Trophoblast cell (in vitro differentiated cells and primary cell): ENCODE measurements around the gene KIF18A.

Experiments used
- DNase-seq, 2 donors: peaks; one replicate each; pipeline ENCODE4 v3.0.0-alpha.2; 2016
- H2AFZ ChIP-seq: 2 replicates; pipeline ENCODE4 v1.6.1; 2013; ENCODE audit warnings: low read length, moderate library complexity, mild to moderate bottlenecking; ENCODE audit not compliant: insufficient read depth, poor library complexity
- H2AK5ac ChIP-seq: 2 replicates; pipeline ENCODE4 v1.6.1; 2013; ENCODE audit warnings: mild to moderate bottlenecking, low read length
- H2BK120ac ChIP-seq: 2 replicates; pipeline ENCODE4 v1.6.1; 2013; ENCODE audit warnings: low read length, mild to moderate bottlenecking, moderate library complexity; ENCODE audit not compliant: insufficient read depth, poor library complexity
- H2BK12ac ChIP-seq: 2 replicates; pipeline ENCODE4 v1.6.1; 2013; ENCODE audit warnings: mild to moderate bottlenecking, low read length, moderate library complexity
- H2BK5ac ChIP-seq: 2 replicates; pipeline ENCODE4 v1.6.1; 2013; ENCODE audit warnings: low read length, low read depth, moderate library complexity, mild to moderate bottlenecking; ENCODE audit not compliant: poor library complexity
- H3K14ac ChIP-seq: 2 replicates; pipeline ENCODE4 v1.6.1; 2013; ENCODE audit warnings: mild to moderate bottlenecking, low read length
- H3K18ac ChIP-seq: 2 replicates; pipeline ENCODE4 v1.6.1; 2013; ENCODE audit warnings: mild to moderate bottlenecking, low read length
- H3K23ac ChIP-seq: 2 replicates; pipeline ENCODE4 v1.6.1; 2013; ENCODE audit warnings: low read length
- H3K27ac ChIP-seq: 2 replicates; pipeline ENCODE4 v1.5.1; 2013; ENCODE audit warnings: low read depth, mild to moderate bottlenecking, inconsistent platforms, low read length, moderate library complexity
- H3K27me3 ChIP-seq: 2 replicates; pipeline ENCODE4 v1.6.1; 2013; ENCODE audit warnings: inconsistent platforms, mild to moderate bottlenecking, low read length, moderate library complexity; ENCODE audit not compliant: insufficient read depth
- H3K36me3 ChIP-seq, 2 experiments: 1 replicate in 1 of 2; 2 replicates in 1 of 2; pipeline ENCODE4 v1.6.1; 2013; ENCODE audit warnings: low read length in 2 of 2, mild to moderate bottlenecking in 2 of 2, moderate library complexity in 1 of 2; ENCODE audit not compliant: insufficient read depth in 2 of 2, control insufficient read depth in 1 of 2
- H3K4ac ChIP-seq: 2 replicates; pipeline ENCODE4 v1.6.1; 2013; ENCODE audit warnings: low read depth, mild to moderate bottlenecking, low read length, moderate library complexity
- H3K4me1 ChIP-seq, 2 experiments: 1 replicate in 1 of 2; 2 replicates in 1 of 2; pipeline ENCODE4 v1.6.1; 2013; ENCODE audit warnings: low read length in 2 of 2, mild to moderate bottlenecking in 2 of 2, moderate library complexity in 1 of 2; ENCODE audit not compliant: insufficient read depth in 2 of 2, control insufficient read depth in 1 of 2
- H3K4me2 ChIP-seq: 2 replicates; pipeline ENCODE4 v1.6.1; 2013; ENCODE audit warnings: inconsistent platforms, mild to moderate bottlenecking, low read length, moderate library complexity
- H3K4me3 ChIP-seq: 2 replicates; pipeline ENCODE4 v1.5.1; 2013; ENCODE audit warnings: mild to moderate bottlenecking, low read depth, low read length, inconsistent platforms
- H3K79me1 ChIP-seq: one replicate; pipeline ENCODE4 v1.6.1; 2013; ENCODE audit warnings: low read length
- H3K79me2 ChIP-seq: 2 replicates; pipeline ENCODE4 v1.6.1; 2013; ENCODE audit warnings: low read length, mild to moderate bottlenecking; ENCODE audit not compliant: control insufficient read depth, insufficient read depth, poor library complexity
- H3K9ac ChIP-seq: 2 replicates; pipeline ENCODE4 v1.6.1; 2013; ENCODE audit warnings: mild to moderate bottlenecking, low read length
- H3K9me3 ChIP-seq: 2 replicates; pipeline ENCODE4 v1.6.1; 2013; ENCODE audit warnings: low read depth, mild to moderate bottlenecking, control low read depth, inconsistent platforms, low read length; ENCODE audit not compliant: insufficient read depth
- H4K12ac ChIP-seq: 2 replicates; pipeline ENCODE4 v1.6.1; 2013; ENCODE audit warnings: low read depth, mild to moderate bottlenecking, low read length, moderate library complexity
- H4K8ac ChIP-seq: 2 replicates; pipeline ENCODE4 v1.6.1; 2013; ENCODE audit warnings: low read depth, mild to moderate bottlenecking, low read length, moderate library complexity
- H4K91ac ChIP-seq: one replicate; pipeline ENCODE4 v1.6.1; 2013; ENCODE audit warnings: low read depth, mild to moderate bottlenecking, low read length, moderate library complexity
- WGBS: extraction: QIAGEN DNeasy Blood & Tissue Kit; methylation state at CpG from one replicate; pipeline ENCODE4 v1.1.7; 2013; ENCODE audit warnings: missing lambda C conversion rate; ENCODE audit not compliant: insufficient read length, insufficient coverage; ENCODE audit errors: extremely low coverage; 5-methylcytosine and 5-hydroxymethylcytosine counted together

KIF18A gene

DNA sequence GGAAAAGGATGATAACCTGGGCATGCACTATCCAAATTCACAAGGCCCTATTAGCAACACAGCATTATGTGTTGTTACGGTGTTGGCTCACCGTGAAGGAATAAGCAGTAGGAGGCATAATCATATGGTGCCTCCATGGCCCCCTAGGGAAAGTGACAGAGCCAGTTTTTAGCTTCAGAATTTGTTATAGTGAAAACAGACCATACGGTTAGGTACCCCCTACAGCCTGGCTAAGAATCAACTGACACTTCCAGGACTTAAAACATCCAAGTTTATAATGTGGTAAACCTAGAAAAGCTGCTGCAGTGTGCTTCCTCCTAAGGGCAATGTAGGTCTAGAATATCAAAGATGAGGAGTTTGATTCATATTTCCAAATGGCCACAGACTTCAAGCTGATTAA is 30.4 kb downstream of the KIF18A start:
- no peak overlapping the region for H3K4me3 ChIP-seq
- H3K27me3 ChIP-seq, result no peaks in the 10 kb centered on the region
- peaks cover 3 to 4% of the 10 kb centered on the region in 2 experiments for H3K36me3 ChIP-seq
- DNase-seq, result no peak
- no peak overlapping the region for H3K23ac ChIP-seq
- no peak overlapping the region for H3K4ac ChIP-seq
- H3K79me2 ChIP-seq, result no peaks in the 10 kb centered on the region
- H3K14ac ChIP-seq, result no peak overlapping the region
- H2AFZ ChIP-seq, result no peak overlapping the region
- no peak overlapping the region for H2BK120ac ChIP-seq
- no CpG with 5 or more reads among the region's 3 CpGs for WGBS
- no peak overlapping the region for H4K12ac ChIP-seq
- no peak overlapping the region for H4K91ac ChIP-seq
- no peak overlapping the region for H3K18ac ChIP-seq
- H3K4me1 ChIP-seq, result no peaks in the 10 kb centered on the region
- H3K9ac ChIP-seq, result no peak overlapping the region
- no peaks in the 10 kb centered on the region for H3K9me3 ChIP-seq
- H3K4me2 ChIP-seq, result no peak overlapping the region
- H2BK5ac ChIP-seq, result no peak overlapping the region
- H3K79me1 ChIP-seq, result no peaks in the 10 kb centered on the region
- no peak overlapping the region for H3K27ac ChIP-seq
- H2BK12ac ChIP-seq, result no peak overlapping the region
- no peak overlapping the region for H4K8ac ChIP-seq
- no peak overlapping the region for H2AK5ac ChIP-seq

DNA sequence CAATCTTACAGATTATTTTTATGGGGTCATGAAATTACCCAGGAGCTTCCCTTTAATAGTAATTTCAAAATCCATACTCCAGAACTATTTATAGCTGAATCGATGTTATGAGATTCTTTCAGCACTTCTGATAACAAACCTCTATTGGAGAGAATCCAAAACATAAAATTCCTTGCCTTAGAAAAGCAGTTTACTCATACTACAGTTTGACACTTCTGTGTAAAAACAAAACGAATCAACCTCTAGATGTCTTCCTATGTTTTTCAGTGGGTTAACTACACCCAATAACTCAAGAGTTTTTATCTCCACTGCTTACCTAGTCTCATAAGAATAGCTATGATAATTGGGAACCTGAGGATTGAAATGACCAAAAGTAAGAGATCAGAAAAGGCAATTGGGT is 35.6 kb downstream of the KIF18A start:
- H3K4ac ChIP-seq, result no peak overlapping the region
- no peak overlapping the region for H2BK5ac ChIP-seq
- no peak overlapping the region for H2AK5ac ChIP-seq
- H2BK120ac ChIP-seq, result no peak overlapping the region
- H3K9me3 ChIP-seq, result no peaks in the 10 kb centered on the region
- no peak overlapping the region for H3K4me2 ChIP-seq
- H3K27ac ChIP-seq, result no peak overlapping the region
- H3K9ac ChIP-seq, result no peak overlapping the region
- H3K36me3 ChIP-seq, result peaks cover 3 to 4% of the 10 kb centered on the region in 2 experiments
- no CpG with 5 or more reads among the region's 2 CpGs for WGBS
- H3K4me3 ChIP-seq, result no peak overlapping the region
- no peak overlapping the region for H3K18ac ChIP-seq
- no peaks in the 10 kb centered on the region for H3K4me1 ChIP-seq
- H3K14ac ChIP-seq, result no peak overlapping the region
- no peak overlapping the region for H4K91ac ChIP-seq
- no peak overlapping the region for H3K23ac ChIP-seq
- no peak for DNase-seq
- no peak overlapping the region for H2BK12ac ChIP-seq
- H3K27me3 ChIP-seq, result no peaks in the 10 kb centered on the region
- no peak overlapping the region for H4K8ac ChIP-seq
- no peak overlapping the region for H2AFZ ChIP-seq
- no peaks in the 10 kb centered on the region for H3K79me2 ChIP-seq
- H3K79me1 ChIP-seq, result no peaks in the 10 kb centered on the region
- H4K12ac ChIP-seq, result no peak overlapping the region

DNA sequence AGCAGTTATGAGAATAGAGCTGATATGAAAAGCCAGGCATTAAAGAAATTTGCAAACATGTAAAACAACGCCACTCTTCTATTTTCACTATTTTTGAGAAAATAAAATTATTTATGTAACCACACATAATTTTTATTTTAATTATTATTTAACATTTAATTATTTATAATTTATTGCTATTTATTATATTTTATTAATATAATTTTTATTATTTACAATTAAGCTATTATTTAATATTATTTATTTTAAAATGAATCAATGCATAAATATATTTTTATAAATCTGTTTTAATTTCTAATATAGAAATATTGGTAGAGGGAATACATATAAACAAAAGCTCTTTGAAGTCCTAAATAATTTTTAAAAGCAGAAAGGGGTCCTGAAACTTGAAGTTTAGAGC is 36.7 kb downstream of the KIF18A start:
- no peak for DNase-seq
- H3K9ac ChIP-seq, result no peak overlapping the region
- H3K4me3 ChIP-seq, result no peak overlapping the region
- no peak overlapping the region for H3K14ac ChIP-seq
- no peaks in the 10 kb centered on the region for H3K4me1 ChIP-seq
- H2BK12ac ChIP-seq, result no peak overlapping the region
- H2BK5ac ChIP-seq, result no peak overlapping the region
- no peaks in the 10 kb centered on the region for H3K27me3 ChIP-seq
- no peak overlapping the region for H3K18ac ChIP-seq
- H2BK120ac ChIP-seq, result no peak overlapping the region
- no peak overlapping the region for H3K4me2 ChIP-seq
- no peak overlapping the region for H3K23ac ChIP-seq
- no peak overlapping the region for H3K4ac ChIP-seq
- H3K9me3 ChIP-seq, result no peaks in the 10 kb centered on the region
- H4K91ac ChIP-seq, result no peak overlapping the region
- H4K12ac ChIP-seq, result no peak overlapping the region
- no peak overlapping the region for H2AK5ac ChIP-seq
- WGBS, result no CpG with 5 or more reads among the region's 1 CpG
- H2AFZ ChIP-seq, result no peak overlapping the region
- H3K79me2 ChIP-seq, result no peaks in the 10 kb centered on the region
- no peaks in the 10 kb centered on the region for H3K36me3 ChIP-seq
- H4K8ac ChIP-seq, result no peak overlapping the region
- H3K79me1 ChIP-seq, result no peaks in the 10 kb centered on the region
- no peak overlapping the region for H3K27ac ChIP-seq

DNA sequence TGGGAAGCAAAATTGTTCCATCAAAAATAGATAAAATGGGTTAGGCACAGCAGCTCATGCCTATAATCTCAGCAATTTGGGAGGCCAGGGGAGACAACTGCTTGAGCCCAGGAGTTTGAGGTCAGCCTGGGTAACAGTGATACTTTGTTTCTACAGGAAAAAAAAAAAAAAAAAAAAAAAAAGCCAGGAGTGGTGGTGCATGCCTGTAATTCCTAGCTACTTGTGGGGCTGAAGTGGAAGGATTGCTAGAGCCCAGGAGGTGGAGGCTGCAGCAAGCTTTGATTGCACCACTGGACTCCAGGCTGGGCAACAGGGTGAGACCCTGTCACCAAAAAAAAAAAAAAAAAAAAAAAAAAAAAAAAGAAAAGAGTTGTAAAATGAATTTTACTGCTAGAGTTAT is 49.6 kb downstream of the KIF18A start:
- Histone ChIP-seq H4K8ac (no peak overlapping the region), H3K18ac (no peak overlapping the region), H4K91ac (no peak overlapping the region), H3K9me3 (no peaks in the 10 kb centered on the region), H3K4me2 (no peak overlapping the region), H3K14ac (no peak overlapping the region), H2AFZ (no peak overlapping the region), H4K12ac (no peak overlapping the region), H3K4me3 (no peak overlapping the region), H2AK5ac (no peak overlapping the region), H3K36me3 (no peaks in the 10 kb centered on the region), H3K4ac (no peak overlapping the region), H3K27me3 (no peaks in the 10 kb centered on the region), H3K79me2 (no peaks in the 10 kb centered on the region), H3K27ac (no peak overlapping the region), H3K4me1 (no peaks in the 10 kb centered on the region), H2BK12ac (no peak overlapping the region), H3K79me1 (no peaks in the 10 kb centered on the region), H2BK5ac (no peak overlapping the region), H2BK120ac (no peak overlapping the region), H3K23ac (no peak overlapping the region), H3K9ac (no peak overlapping the region)
- no peak for DNase-seq

DNA sequence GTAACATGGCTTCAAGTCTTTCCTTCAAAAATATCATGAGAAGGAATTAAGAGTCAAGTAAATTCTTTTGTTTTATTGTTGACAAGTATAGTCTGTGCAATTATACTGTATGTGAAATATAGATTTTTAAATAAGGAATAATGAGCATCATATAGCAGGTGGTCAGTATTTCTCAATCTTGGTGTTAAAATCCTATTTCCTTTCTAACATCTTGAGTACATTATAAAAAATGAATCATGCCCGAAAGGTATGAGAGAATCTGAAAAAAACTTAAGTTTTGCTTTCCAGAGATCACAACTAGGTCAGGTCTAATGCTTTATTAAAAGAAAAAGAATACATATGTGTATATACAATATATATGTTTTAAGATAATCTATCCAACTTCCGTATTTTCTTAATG is 53.1 kb downstream of the KIF18A start:
- WGBS, result no CpG with 5 or more reads among the region's 2 CpGs
- H2BK5ac ChIP-seq, result no peak overlapping the region
- H2AFZ ChIP-seq, result no peak overlapping the region
- no peaks in the 10 kb centered on the region for H3K27me3 ChIP-seq
- H3K9ac ChIP-seq, result no peak overlapping the region
- no peak overlapping the region for H2BK12ac ChIP-seq
- H3K4me3 ChIP-seq, result no peak overlapping the region
- no peaks in the 10 kb centered on the region for H3K4me1 ChIP-seq
- H3K14ac ChIP-seq, result no peak overlapping the region
- no peaks in the 10 kb centered on the region for H3K9me3 ChIP-seq
- DNase-seq, result no peak
- no peak overlapping the region for H4K8ac ChIP-seq
- H4K91ac ChIP-seq, result no peak overlapping the region
- no peaks in the 10 kb centered on the region for H3K79me2 ChIP-seq
- H2AK5ac ChIP-seq, result no peak overlapping the region
- H3K36me3 ChIP-seq, result no peaks in the 10 kb centered on the region
- H3K4ac ChIP-seq, result no peak overlapping the region
- H3K18ac ChIP-seq, result no peak overlapping the region
- no peak overlapping the region for H3K4me2 ChIP-seq
- no peak overlapping the region for H4K12ac ChIP-seq
- H3K27ac ChIP-seq, result no peak overlapping the region
- no peaks in the 10 kb centered on the region for H3K79me1 ChIP-seq
- no peak overlapping the region for H3K23ac ChIP-seq
- H2BK120ac ChIP-seq, result no peak overlapping the region
